ENCODE measurements around the gene C5orf46.

C5orf46 gene

GRCh38 chr5:147856801-147857200, 49.5 kb downstream of the C5orf46 start:
- no peak for DNase-seq

GRCh38 chr5:147855774-147856069, 50.6 kb downstream of the C5orf46 start:
- no peak for DNase-seq

- no peak for DNase-seq
Measured at GRCh38 chr5:147854894-147855773, 51.2 kb downstream of the C5orf46 start.

- no peak for DNase-seq
Measured at GRCh38 chr5:147854331-147854730, 52.0 kb downstream of the C5orf46 start.

GRCh38 chr5:147853372-147853987, 52.9 kb downstream of the C5orf46 start:
- no peak for DNase-seq

GRCh38 chr5:147852365-147852764, 54.0 kb downstream of the C5orf46 start:
- DNase-seq = no peak

GRCh38 chr5:147851578-147851977, 54.8 kb downstream of the C5orf46 start:
- no peak for DNase-seq

- DNase-seq = no peak
Measured at GRCh38 chr5:147849226-147849625, 57.1 kb downstream of the C5orf46 start.

- no peak for DNase-seq
Measured at GRCh38 chr5:147845618-147846017, 60.7 kb downstream of the C5orf46 start.

- DNase-seq = no peak
Measured at GRCh38 chr5:147844846-147845245, 61.5 kb downstream of the C5orf46 start.

GRCh38 chr5:147842869-147843268, 63.5 kb downstream of the C5orf46 start:
- no peak for DNase-seq
